IPS-15b (cell line): ENCODE measurements around the gene WNT1.

Experiments used
- H3K27me3 ChIP-seq: one replicate; pipeline ENCODE4 v1.6.1; 2013; ENCODE audit warnings: low read length; ENCODE audit not compliant: control insufficient read depth, insufficient read depth
- H3K36me3 ChIP-seq: one replicate; pipeline ENCODE4 v1.6.1; 2013; ENCODE audit warnings: low read length; ENCODE audit not compliant: control insufficient read depth, insufficient read depth
- H3K4me1 ChIP-seq: one replicate; pipeline ENCODE4 v1.6.1; 2013; ENCODE audit warnings: mild to moderate bottlenecking, low read length; ENCODE audit not compliant: control insufficient read depth, insufficient read depth
- H3K4me3 ChIP-seq: one replicate; pipeline ENCODE4 v1.5.1; 2013; ENCODE audit warnings: low read depth, low read length
- H3K9ac ChIP-seq: one replicate; pipeline ENCODE4 v1.6.1; 2013; ENCODE audit warnings: low read depth, mild to moderate bottlenecking, low read length
- H3K9me3 ChIP-seq: one replicate; pipeline ENCODE4 v1.6.1; 2013; ENCODE audit warnings: mild to moderate bottlenecking, low read length; ENCODE audit not compliant: control insufficient read depth, insufficient read depth

The WNT1 gene

GRCh38 chr12:49028666-49029275, 50.6 kb downstream of the WNT1 start:
- H3K9ac ChIP-seq = no peak overlapping the region

GRCh38 chr12:49030119-49030518, 52.0 kb downstream of the WNT1 start:
- no peaks in the 10 kb centered on the region for H3K9me3 ChIP-seq
- peaks cover 90% of the 10 kb centered on the region for H3K36me3 ChIP-seq

More at GRCh38 chr12:49028666-49029275, 50.6 kb downstream of the WNT1 start:
- H3K4me3 ChIP-seq = no peak overlapping the region
- no peaks in the 10 kb centered on the region for H3K4me1 ChIP-seq
- H3K36me3 ChIP-seq = peaks cover 91% of the 10 kb centered on the region
- no peaks in the 10 kb centered on the region for H3K27me3 ChIP-seq
- H3K9me3 ChIP-seq = no peaks in the 10 kb centered on the region

GRCh38 chr12:49030714-49031572, 52.8 kb downstream of the WNT1 start:
- H3K4me3 ChIP-seq = no peak overlapping the region
- peaks cover 81% of the 10 kb centered on the region for H3K36me3 ChIP-seq
- no peaks in the 10 kb centered on the region for H3K4me1 ChIP-seq
- no peak overlapping the region for H3K9ac ChIP-seq
- H3K9me3 ChIP-seq = no peaks in the 10 kb centered on the region
- no peaks in the 10 kb centered on the region for H3K27me3 ChIP-seq

More at GRCh38 chr12:49030119-49030518, 52.0 kb downstream of the WNT1 start:
- Histone ChIP-seq H3K4me3 (no peak overlapping the region), H3K27me3 (no peaks in the 10 kb centered on the region), H3K9ac (no peak overlapping the region), H3K4me1 (no peaks in the 10 kb centered on the region)

- no peak overlapping the region for H3K9ac ChIP-seq
- no peak overlapping the region for H3K4me3 ChIP-seq
- no peaks in the 10 kb centered on the region for H3K9me3 ChIP-seq
- H3K4me1 ChIP-seq = no peaks in the 10 kb centered on the region
- peaks cover 74% of the 10 kb centered on the region for H3K36me3 ChIP-seq
- no peaks in the 10 kb centered on the region for H3K27me3 ChIP-seq
These were observed 53.5 kb downstream of the WNT1 start for GRCh38 chr12:49031573-49032161.
